Glutamatergic neuron (in vitro differentiated cells): Measurements from ENCODE around the gene ZBTB16. TPM values are rescaled to one million over a fixed set of nuclear protein-coding genes. Genes with fewer than 3 reads are reported as not detected.
A peak's percentile ranks its signal among the peaks of the same experiment; 100 is the strongest.

ENCODE experiments used
- DNase-seq: peaks from one replicate; pipeline ENCODE4 v3.0.0; 2022
- H3K27ac Mint-ChIP-seq: one replicate; pipeline ENCODE4 v1.8.0; 2020; ENCODE audit warnings: mild to moderate bottlenecking, mixed read lengths, inconsistent platforms; ENCODE audit not compliant: unreplicated experiment
- H3K27me3 Mint-ChIP-seq: one replicate; pipeline ENCODE4 v1.8.0; 2020; ENCODE audit warnings: mild to moderate bottlenecking, moderate library complexity, mixed read lengths, inconsistent platforms; ENCODE audit not compliant: unreplicated experiment
- H3K36me3 Mint-ChIP-seq: one replicate; pipeline ENCODE4 v1.8.0; 2020; ENCODE audit warnings: mild to moderate bottlenecking, mixed read lengths, inconsistent platforms; ENCODE audit not compliant: unreplicated experiment
- H3K4me1 Mint-ChIP-seq: one replicate; pipeline ENCODE4 v1.8.0; 2020; ENCODE audit warnings: mild to moderate bottlenecking, low read depth, mixed read lengths, inconsistent platforms; ENCODE audit not compliant: unreplicated experiment
- H3K4me3 Mint-ChIP-seq: one replicate; pipeline ENCODE4 v1.8.0; 2020; ENCODE audit warnings: mild to moderate bottlenecking, mixed read lengths, inconsistent platforms; ENCODE audit not compliant: unreplicated experiment
- H3K9me3 Mint-ChIP-seq: one replicate; pipeline ENCODE4 v1.8.0; 2020; ENCODE audit warnings: mild to moderate bottlenecking, moderate library complexity, mixed read lengths, inconsistent platforms; ENCODE audit not compliant: unreplicated experiment
- CTCF ChIP-seq: fragments of 200-600 bp; sonication (generic); IDR thresholded peaks from one replicate; pipeline ENCODE4 v1.5.0; 2021; ENCODE audit not compliant: partially characterized antibody, unreplicated experiment
- total RNA-seq: library from RNA; stranded (reverse); fragmentation: NEBNext Ultra II Directional; extraction: Animal tissue kit (Norgen Biotek cat#: 25700); gene quantifications from one replicate; pipeline ENCODE4 v1.2.1, GENCODE V29; 2021; ENCODE audit not compliant: unreplicated experiment

Gene ZBTB16
- total RNA-seq, 1 donor from 2014 or later, result 9.0 TPM

GRCh38 chr11:114190630-114191029 lies 131.1 kb downstream of the ZBTB16 start:
- TF ChIP-seq CTCF, result no peak
- Mint-ChIP-seq H3K9me3 (peaks cover 7% of the 10 kb centered on the region), H3K36me3 (peaks cover 10% of the 10 kb centered on the region), H3K4me3 (no peak overlapping the region), H3K4me1 (peaks cover 18% of the 10 kb centered on the region), H3K27me3 (peaks cover 7% of the 10 kb centered on the region), H3K27ac (no peak overlapping the region)
- DNase-seq, result no peak

GRCh38 chr11:114191893-114192292 lies 132.4 kb downstream of the ZBTB16 start:
- no peak overlapping the region for H3K4me3 Mint-ChIP-seq
- peaks cover 2% of the 10 kb centered on the region for H3K9me3 Mint-ChIP-seq
- peaks cover 19% of the 10 kb centered on the region for H3K4me1 Mint-ChIP-seq
- TF ChIP-seq CTCF, result no peak
- no peak for DNase-seq
- H3K36me3 Mint-ChIP-seq, result peaks cover 10% of the 10 kb centered on the region
- H3K27ac Mint-ChIP-seq, result no peak overlapping the region
- peaks cover 6% of the 10 kb centered on the region for H3K27me3 Mint-ChIP-seq

- Mint-ChIP-seq H3K36me3 (peaks cover 8% of the 10 kb centered on the region), H3K4me1 (peaks cover 19% of the 10 kb centered on the region), H3K9me3 (peaks cover 2% of the 10 kb centered on the region), H3K27me3 (peaks cover 6% of the 10 kb centered on the region), H3K27ac (peak overlapping the region; percentile 34), H3K4me3 (no peak overlapping the region)
- DNase-seq, result no peak
- no peak for TF ChIP-seq CTCF
Measured at GRCh38 chr11:114192841-114193389, 133.4 kb downstream of the ZBTB16 start.

GRCh38 chr11:114193730-114194679 lies 134.5 kb downstream of the ZBTB16 start:
- no peak for TF ChIP-seq CTCF
- Mint-ChIP-seq H3K4me3 (no peak overlapping the region), H3K9me3 (peaks cover 2% of the 10 kb centered on the region), H3K27me3 (peaks cover 6% of the 10 kb centered on the region), H3K36me3 (peaks cover 5% of the 10 kb centered on the region), H3K4me1 (peaks cover 19% of the 10 kb centered on the region), H3K27ac (peak overlapping the region; percentile 34)
- no peak for DNase-seq

- Mint-ChIP-seq H3K4me3 (no peak overlapping the region), H3K36me3 (peaks cover 5% of the 10 kb centered on the region), H3K9me3 (peaks cover 2% of the 10 kb centered on the region), H3K27me3 (peaks cover 6% of the 10 kb centered on the region), H3K4me1 (peaks cover 19% of the 10 kb centered on the region), H3K27ac (no peak overlapping the region)
- no peak for TF ChIP-seq CTCF
- DNase-seq, result no peak
Measured at GRCh38 chr11:114194702-114195101, 135.2 kb downstream of the ZBTB16 start.
